GM19351 (cell line): ENCODE measurements around the gene NPAS3.

ENCODE experiments used
- ATAC-seq: cut with Tn5 transposase; IDR thresholded peaks from one replicate; pipeline ENCODE4 v1.9.1; 2021; ENCODE audit warnings: mild to moderate bottlenecking, moderate library complexity; ENCODE audit not compliant: unreplicated experiment

NPAS3 gene

DNA sequence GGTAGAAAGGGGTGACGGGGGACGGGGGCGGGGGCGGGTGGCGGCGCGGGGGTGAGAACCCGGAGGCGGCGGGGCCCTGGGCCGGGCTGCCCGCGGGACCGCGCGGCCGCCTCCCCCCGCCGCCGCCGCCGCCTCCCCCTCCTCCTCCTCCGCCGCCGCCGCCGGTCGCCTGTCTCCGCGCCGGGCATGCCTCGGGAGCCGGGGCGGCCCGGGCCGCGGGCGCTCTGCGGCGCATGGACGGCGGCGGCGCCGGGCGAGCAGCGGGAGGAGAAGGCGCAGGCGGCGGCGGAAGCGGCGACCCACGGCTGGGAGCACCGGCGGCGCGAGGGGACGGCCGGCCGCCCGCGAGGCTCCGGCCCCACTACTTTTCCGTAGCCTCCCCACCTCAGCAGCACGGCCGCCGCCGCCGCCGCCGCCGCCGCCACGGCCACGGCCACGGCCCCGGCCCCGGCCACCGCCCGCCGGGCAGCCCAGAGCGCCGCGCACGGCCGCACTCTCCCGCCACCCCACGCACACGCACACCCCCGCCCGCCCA lies at the start of gene NPAS3:
Gene NPAS3, plus strand, starts transcription at position 161 of the 535 bp plus-strand sequence.
- ATAC-seq: peak; percentile 30

GRCh38 chr14:32896979-32897697 lies 41.5 kb upstream of the NPAS3 start:
- no peak for ATAC-seq

- no peak for ATAC-seq
These were observed 41.0 kb upstream of the NPAS3 start for GRCh38 chr14:32897698-32898064.

GRCh38 chr14:32898876-32899275 lies 39.8 kb upstream of the NPAS3 start:
- no peak for ATAC-seq

DNA sequence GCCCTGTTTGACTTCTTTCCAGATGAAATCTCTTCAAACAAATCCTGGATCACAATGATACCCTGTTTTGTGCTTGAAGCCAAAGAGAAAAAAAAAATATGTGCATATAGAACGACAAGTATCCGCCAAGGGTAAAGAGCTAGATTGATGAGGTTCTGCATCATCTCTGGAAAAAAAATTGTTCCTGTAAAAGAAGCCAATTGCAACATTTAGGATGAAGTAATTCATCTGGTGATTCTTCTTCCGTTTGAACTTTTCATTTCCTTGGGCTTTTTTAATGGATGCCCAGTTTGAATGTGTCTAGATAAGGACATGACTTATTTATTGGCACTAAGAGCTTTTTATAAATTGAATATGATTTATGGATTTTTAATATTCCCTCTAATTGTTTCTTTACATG lies 38.1 kb upstream of the NPAS3 start:
- ATAC-seq: no peak

- no peak for ATAC-seq
These were observed 33.7 kb upstream of the NPAS3 start for GRCh38 chr14:32905013-32905412.

- ATAC-seq: no peak
These were observed 32.0 kb upstream of the NPAS3 start for GRCh38 chr14:32906672-32907071.

DNA sequence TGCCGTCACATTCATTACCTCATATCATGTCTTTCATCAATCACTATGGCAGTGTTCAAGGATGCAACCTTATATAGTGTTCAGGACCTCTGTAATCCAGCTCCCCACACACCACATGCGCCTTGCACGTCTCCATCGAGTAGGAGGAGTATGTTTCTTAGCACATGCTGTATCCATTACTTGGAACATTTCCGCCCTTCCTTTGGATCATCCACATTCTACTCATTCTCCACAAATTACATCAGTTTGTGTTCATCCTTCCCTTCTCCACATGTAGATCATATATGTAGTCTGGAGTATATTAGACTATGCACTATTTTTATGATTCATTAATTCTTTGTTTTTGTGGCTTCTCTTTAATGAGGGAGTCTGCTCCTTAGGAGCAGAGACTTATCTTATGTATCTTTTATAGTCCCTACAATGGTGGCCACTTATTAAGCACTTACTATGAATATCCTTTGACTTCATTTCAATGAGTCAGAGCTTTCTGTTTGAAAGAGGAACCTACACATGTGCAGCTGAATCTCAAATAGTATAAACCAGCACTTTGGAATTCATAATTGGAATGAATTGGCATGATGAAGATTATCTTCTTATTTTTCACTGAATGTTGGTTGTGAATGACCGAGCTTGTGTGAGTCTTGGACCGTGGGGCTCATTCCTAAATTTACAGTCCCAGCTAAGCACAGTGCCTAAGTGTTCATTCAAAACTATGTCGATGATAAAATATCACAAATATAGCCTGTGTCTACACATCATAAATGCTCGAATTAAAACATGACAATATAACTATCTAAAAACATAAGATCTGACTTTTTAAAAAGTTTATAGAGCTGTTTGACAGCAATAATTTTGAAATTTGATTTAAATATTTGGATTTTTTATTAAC lies 30.2 kb upstream of the NPAS3 start:
- ATAC-seq: no peak

DNA sequence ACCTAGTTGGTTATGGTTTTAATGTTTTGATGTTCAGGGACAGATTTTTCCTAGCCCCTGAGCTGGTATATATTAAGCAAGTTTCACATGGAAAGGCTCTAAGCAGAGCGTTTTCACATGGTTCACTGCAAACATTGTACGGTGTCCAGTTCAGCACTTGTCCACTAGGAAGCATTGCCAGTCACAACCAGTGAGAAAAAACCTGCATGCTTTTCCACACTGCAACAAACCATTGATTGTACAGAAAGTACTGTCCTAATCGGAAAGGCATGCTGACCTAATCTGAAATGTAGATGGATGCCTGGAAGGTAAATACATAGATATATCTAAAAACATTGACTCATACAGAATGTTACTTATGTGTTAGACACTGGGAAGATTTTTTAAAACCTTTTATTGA lies 25.0 kb upstream of the NPAS3 start:
- no peak for ATAC-seq

- ATAC-seq: no peak
These were observed 24.3 kb upstream of the NPAS3 start for GRCh38 chr14:32914391-32914790.

DNA sequence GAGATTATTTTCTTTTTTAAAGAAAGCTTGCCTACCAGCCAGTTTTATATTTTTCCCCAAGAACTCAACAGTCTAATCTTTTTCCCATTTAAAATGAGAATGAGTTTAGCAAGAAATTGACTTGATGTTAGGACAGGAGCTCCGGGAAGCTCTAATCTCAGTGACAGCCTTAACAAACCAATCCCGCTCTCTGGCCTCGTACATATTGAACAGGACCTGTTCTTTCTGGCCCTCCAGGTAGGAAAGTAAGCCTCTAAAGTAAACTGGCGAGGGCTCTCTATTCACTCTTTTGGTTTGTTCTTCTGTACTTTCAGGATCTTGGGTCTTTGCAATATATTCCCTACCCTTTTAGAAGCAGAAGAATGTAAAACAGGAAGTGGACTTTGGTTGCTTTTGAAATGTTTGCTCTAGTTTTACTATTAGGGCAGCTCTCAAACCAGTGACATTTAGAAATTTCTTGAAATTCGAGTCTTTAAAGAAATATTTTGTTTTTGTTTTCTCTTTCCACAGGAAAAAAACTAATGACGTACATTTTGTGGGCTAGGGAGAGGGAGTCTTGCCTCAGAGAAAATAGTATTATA lies 17.9 kb upstream of the NPAS3 start:
- ATAC-seq: no peak

- no peak for ATAC-seq
These were observed 13.2 kb upstream of the NPAS3 start for GRCh38 chr14:32925439-32925838.

DNA sequence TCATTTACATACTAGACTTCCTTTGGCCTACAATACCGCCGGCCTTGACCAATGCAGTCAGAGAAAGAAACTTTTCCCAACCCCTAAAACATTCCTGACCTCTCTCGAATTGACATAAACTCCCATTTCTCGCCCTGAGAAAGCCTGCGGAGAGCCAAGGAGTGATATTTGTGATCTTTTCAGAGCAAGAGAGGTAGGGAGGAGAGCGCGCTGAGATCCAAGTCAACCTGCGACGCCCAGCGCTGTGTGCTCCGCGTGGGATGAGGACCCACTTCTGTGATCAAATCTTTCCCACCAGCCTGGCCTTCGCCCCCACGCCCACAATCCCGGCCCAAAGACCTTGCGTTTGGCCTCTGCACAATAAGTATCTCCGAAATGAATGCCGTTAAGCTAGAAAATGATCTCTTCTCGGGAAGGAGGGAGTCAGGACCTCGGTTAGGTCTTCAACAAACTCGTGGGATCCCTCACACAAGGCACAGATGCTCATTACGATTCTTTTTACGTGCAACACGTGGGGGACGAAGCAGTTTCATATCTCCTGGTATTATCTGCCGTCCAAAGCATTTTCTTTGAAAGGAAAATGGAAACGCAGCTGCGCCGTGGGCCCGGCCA lies 6.3 kb upstream of the NPAS3 start:
- no peak for ATAC-seq

- no peak for ATAC-seq
These were observed 5.6 kb upstream of the NPAS3 start for GRCh38 chr14:32932914-32933628.

GRCh38 chr14:32933629-32934072 lies 5.0 kb upstream of the NPAS3 start:
- ATAC-seq: no peak

GRCh38 chr14:32934073-32934880 lies 4.4 kb upstream of the NPAS3 start:
- no peak for ATAC-seq

- no peak for ATAC-seq
These were observed 3.6 kb upstream of the NPAS3 start for GRCh38 chr14:32934881-32935633.

- ATAC-seq: peak; percentile 38
These were observed 781 bp downstream of the NPAS3 start for GRCh38 chr14:32939254-32940065.
